ENCODE data around the gene PACRGL.

Gene PACRGL

DNA sequence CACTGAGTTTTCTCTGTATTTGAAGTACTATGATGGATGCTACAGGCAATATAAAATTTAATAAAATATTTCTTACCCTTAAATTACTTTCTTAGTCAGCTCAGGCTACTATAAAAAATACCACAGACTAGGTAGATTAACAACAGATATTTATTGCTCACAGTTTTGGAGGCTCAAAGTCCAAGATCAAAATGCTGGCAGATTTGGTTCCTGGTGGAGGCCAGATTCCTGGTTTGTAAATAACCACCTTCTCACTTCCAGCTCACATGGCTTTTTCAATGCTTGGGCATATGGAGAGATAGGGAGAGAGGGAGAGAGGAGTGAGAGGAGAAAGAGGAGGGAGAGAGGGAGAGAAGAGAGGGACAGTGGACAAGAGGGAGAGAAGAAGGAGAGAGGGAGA lies 24.5 kb upstream of the PACRGL start:
- no peak overlapping the region for H3K4me3 ChIP-seq (ENCODE audit: low read length)
- DNase-seq (ENCODE audit: low read depth): no peak
- TF ChIP-seq, protein P1, sequence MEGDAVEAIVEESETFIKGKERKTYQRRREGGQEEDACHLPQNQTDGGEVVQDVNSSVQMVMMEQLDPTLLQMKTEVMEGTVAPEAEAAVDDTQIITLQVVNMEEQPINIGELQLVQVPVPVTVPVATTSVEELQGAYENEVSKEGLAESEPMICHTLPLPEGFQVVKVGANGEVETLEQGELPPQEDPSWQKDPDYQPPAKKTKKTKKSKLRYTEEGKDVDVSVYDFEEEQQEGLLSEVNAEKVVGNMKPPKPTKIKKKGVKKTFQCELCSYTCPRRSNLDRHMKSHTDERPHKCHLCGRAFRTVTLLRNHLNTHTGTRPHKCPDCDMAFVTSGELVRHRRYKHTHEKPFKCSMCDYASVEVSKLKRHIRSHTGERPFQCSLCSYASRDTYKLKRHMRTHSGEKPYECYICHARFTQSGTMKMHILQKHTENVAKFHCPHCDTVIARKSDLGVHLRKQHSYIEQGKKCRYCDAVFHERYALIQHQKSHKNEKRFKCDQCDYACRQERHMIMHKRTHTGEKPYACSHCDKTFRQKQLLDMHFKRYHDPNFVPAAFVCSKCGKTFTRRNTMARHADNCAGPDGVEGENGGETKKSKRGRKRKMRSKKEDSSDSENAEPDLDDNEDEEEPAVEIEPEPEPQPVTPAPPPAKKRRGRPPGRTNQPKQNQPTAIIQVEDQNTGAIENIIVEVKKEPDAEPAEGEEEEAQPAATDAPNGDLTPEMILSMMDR (IDR thresholded peaks at IDR 0.05; ENCODE audit: insufficient read depth, low read depth, low read length, missing control alignments): no peak

DNA sequence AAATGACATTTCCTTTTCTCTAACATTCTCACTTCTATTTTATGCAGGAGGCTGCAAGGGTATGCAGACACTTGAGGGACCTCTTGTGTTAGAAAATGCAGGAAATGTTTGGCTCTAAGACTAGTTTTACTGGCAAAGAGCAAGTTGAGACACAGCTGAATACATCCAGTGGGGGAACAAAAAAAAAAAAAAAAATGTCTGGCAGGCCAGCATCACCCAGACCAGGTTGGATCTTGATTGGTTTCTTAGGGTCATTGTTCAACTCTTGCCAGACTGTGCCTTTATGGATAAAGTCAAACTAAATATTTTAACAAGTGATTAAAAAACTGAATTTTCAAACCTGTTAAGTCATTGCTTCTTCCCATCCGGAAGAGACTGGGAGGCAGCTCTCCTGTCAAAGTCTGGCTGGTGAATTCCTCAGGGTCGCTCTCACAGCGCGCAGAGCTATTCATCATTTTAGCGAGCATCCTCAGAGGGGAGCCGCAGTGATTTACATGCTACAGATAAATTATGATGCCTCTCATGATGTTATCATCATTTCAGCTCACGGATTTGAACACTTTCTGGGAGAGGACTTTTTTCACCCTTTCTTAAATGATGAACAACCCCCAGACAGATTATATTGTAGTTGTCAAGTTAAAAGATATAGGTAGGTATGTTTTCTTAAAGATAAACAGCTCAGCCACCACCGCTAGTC lies 23.6 kb upstream of the PACRGL start:
- H3K4me3 ChIP-seq (ENCODE audit: low read length): no peak overlapping the region
- TF ChIP-seq, protein P1 (IDR thresholded peaks at IDR 0.05; ENCODE audit: insufficient read depth, low read depth, low read length, missing control alignments): no peak
- no peak for DNase-seq (ENCODE audit: low read depth)

DNA sequence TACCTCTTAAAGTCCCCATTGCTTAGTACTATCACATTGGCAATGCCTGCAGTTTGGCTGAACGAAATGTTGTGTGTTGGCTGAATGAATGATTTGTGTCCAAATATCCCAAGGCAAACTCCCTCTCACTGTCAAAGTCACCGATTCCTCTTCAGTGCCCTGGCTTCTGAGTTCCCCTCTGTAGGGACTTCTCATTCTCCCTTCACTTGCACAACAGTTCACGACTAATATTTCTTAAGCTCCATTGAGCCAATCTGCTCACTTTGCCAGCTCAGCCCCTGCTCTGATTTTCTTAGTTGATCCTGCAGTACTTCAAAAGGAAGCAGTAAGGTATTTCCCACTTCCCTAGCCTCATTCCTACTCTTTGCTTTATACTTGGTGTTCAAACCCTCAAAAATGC lies 21.9 kb upstream of the PACRGL start:
- DNase-seq (ENCODE audit: low read depth): no peak
- H3K4me3 ChIP-seq (ENCODE audit: low read length): no peak overlapping the region
- TF ChIP-seq, protein P1 (IDR thresholded peaks at IDR 0.05; ENCODE audit: insufficient read depth, low read depth, low read length, missing control alignments): no peak

DNA sequence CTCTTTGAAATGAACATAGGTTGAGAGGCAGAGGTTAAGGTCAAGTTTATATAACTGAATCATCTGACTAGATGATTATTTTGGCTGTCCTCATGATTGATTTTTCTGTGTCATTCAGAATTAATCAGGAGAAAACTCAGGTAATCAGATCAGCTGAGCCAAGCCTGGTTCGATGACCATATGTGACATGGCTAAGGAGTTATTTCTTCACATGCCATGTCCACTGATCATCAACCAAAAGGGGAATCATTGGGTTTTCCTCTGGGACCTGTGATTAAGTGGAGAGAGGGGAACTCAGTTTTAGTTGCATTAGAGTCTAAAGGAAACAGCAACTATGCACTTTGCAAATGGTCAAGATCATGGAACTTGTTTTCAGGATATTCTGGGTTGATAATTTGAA lies 20.3 kb upstream of the PACRGL start:
- no peak for DNase-seq (ENCODE audit: low read depth)
- no peak overlapping the region for H3K4me3 ChIP-seq (ENCODE audit: low read length)
- TF ChIP-seq, protein P1 (IDR thresholded peaks at IDR 0.05; ENCODE audit: insufficient read depth, low read depth, low read length, missing control alignments): no peak

DNA sequence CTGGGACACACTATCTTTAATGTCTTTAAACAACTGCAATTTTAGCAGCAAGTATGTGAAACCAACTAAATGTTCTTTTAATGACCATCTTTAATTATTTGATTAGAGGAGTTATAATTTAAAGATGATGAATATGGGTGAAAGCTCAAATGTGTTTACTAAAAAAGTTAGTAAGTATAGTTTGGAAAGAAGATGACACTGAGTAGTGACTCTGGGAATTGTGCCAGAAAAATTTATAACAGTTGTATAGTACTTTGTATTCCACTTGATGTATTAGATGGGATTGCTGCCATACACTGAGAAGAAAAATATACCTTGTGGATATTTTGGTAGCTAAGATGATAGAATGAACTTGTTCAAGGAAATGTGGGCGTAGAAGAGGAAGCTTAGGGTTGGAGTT lies 19.5 kb upstream of the PACRGL start:
- TF ChIP-seq, protein P1 (IDR thresholded peaks at IDR 0.05; ENCODE audit: insufficient read depth, low read depth, low read length, missing control alignments): no peak
- no peak overlapping the region for H3K4me3 ChIP-seq (ENCODE audit: low read length)
- DNase-seq (ENCODE audit: low read depth): no peak

DNA sequence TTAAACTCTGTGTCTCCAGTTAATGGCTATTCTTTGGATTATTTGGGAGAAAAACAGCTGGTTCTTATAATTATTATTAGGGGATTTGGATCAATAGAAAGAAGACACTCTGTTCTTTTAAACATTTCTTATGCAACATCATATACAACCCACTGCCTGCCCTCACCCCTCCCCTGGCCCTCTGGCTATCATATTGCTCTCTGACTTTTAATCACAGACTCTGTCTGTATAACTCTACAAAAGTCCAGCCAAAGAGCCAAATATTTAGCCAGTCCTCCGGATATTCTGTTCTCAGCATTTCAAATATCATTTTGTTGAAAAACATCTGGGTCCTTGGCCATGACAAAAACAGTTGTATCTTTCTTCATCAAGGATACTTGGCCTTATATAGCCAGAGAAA lies 19.0 kb upstream of the PACRGL start:
- no peak overlapping the region for H3K4me3 ChIP-seq (ENCODE audit: low read length)
- DNase-seq (ENCODE audit: low read depth): no peak
- TF ChIP-seq, protein P1 (IDR thresholded peaks at IDR 0.05; ENCODE audit: insufficient read depth, low read depth, low read length, missing control alignments): no peak

DNA sequence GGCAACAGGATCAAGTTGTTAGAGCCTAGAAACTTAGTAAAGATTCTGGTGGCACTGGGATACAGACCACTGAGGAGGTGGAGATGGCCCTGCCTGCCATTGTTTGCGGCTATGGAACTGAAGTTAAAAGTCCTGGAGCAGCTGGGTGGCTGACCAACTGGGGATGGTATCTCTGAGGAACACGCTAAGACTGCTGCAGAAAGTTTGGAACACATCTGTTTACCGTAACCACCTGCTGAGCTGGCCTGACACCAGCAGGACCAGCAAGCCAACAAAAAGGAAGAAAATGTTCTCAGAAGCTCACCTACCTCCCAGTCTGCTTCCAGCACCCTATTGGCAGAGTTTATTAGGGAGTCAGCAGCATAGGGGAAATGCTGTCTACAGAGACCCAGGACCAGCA lies 17.4 kb upstream of the PACRGL start:
- H3K4me3 ChIP-seq (ENCODE audit: low read length): no peak overlapping the region
- no peak for DNase-seq (ENCODE audit: low read depth)
- TF ChIP-seq, protein P1 (IDR thresholded peaks at IDR 0.05; ENCODE audit: insufficient read depth, low read depth, low read length, missing control alignments): no peak
